Thyroid gland (tissue), 4 donors: ENCODE measurements around the gene TBXAS1. TPM values are rescaled to one million over a fixed set of nuclear protein-coding genes. Genes with fewer than 3 reads are reported as not detected.
A peak's percentile ranks its signal among the peaks of the same experiment; 100 is the strongest.

ENCODE experiments used
- DNase-seq, 2 donors: peaks; one replicate each; pipeline ENCODE4 v3.0.0-alpha.2; 2019
- H3K27ac ChIP-seq, 3 donors: fragments of 200-600 bp; sonication (generic); 1 replicate in 2 of 3; 2 replicates in 1 of 3; pipeline ENCODE4 v1.5.1; 2016 to 2019; ENCODE audit warnings: mild to moderate bottlenecking in 1 of 3, moderate library complexity in 1 of 3
- H3K27me3 ChIP-seq: fragments of 200-600 bp; sonication (generic); one replicate; pipeline ENCODE4 v1.5.1; 2019
- H3K36me3 ChIP-seq, 2 donors: fragments of 200-600 bp; sonication (generic); one replicate each; pipeline ENCODE4 v1.5.1; 2016 to 2019
- H3K4me1 ChIP-seq, 2 donors: fragments of 200-600 bp; sonication (generic); one replicate each; pipeline ENCODE4 v1.5.1; 2017 to 2019
- H3K4me3 ChIP-seq, 3 donors: fragments of 200-600 bp; sonication (generic); replicated peaks in 1 of 3; 1 replicate in 2 of 3; 2 replicates in 1 of 3; pipeline ENCODE4 v1.5.1; 2016; ENCODE audit warnings: mild to moderate bottlenecking in 1 of 3
- H3K9me3 ChIP-seq: fragments of 200-600 bp; sonication (generic); one replicate; pipeline ENCODE4 v1.5.1; 2017
- POLR2A ChIP-seq, 2 donors: fragments of 450-650 bp; IDR thresholded peaks; one replicate each; pipeline ENCODE4 v1.6.1; 2017; ENCODE audit warnings: antibody characterized with exemption in 2 of 2, mild to moderate bottlenecking in 2 of 2, moderate library complexity in 1 of 2
- WGBS, 2 donors: methylation state at CpG; one replicate each; pipeline ENCODE4 v1.1.5; 2017; 5-methylcytosine and 5-hydroxymethylcytosine counted together
- intact Hi-C: fragments of 100-400 bp; cut with DNase I; formaldehyde crosslinking; loops from one replicate; pipeline ENCODE4 v1.15.1; 2023
- total RNA-seq, 4 donors: library from RNA; depleted of rRNA; stranded (reverse); fragments of >200 nt; gene quantifications; one replicate each; pipeline ENCODE4 v1.2.3, GENCODE V29; 2016
- TF ChIP-seq, protein P1 (sequence below), 6 experiments: fragments of 200-600 bp in 3 of 6; fragments of 450-650 bp in 3 of 6; sonication (generic) in 3 of 6; IDR thresholded peaks; one replicate each; pipeline ENCODE4 v1.5.1; 2016 to 2019; ENCODE audit warnings: antibody characterized with exemption in 6 of 6, mild to moderate bottlenecking in 2 of 6, inconsistent platforms in 1 of 6, moderate library complexity in 1 of 6

Gene TBXAS1
- total RNA-seq, 4 donors from 2014 or later, result 5.1 to 13.2 (median 8.7) TPM

GRCh38 chr7:140005754-140006503 lies 176.9 kb downstream of the TBXAS1 start:
- WGBS, 2 donors, result 47 to 48% methylated on average over 13 of the region's 13 CpGs
- DNase-seq, result peak; percentile 22 to 29
- intact Hi-C loops, result no loop called here
- Histone ChIP-seq H3K9me3 (no peaks in the 10 kb centered on the region), H3K4me3 (no peak overlapping the region), H3K36me3 (no peaks in the 10 kb centered on the region), H3K4me1 (no peaks in the 10 kb centered on the region), H3K27ac (no peak overlapping the region), H3K27me3 (no peaks in the 10 kb centered on the region)
- no peak for TF ChIP-seq POLR2A (IDR thresholded peaks at IDR 0.05)
- TF ChIP-seq, protein P1, sequence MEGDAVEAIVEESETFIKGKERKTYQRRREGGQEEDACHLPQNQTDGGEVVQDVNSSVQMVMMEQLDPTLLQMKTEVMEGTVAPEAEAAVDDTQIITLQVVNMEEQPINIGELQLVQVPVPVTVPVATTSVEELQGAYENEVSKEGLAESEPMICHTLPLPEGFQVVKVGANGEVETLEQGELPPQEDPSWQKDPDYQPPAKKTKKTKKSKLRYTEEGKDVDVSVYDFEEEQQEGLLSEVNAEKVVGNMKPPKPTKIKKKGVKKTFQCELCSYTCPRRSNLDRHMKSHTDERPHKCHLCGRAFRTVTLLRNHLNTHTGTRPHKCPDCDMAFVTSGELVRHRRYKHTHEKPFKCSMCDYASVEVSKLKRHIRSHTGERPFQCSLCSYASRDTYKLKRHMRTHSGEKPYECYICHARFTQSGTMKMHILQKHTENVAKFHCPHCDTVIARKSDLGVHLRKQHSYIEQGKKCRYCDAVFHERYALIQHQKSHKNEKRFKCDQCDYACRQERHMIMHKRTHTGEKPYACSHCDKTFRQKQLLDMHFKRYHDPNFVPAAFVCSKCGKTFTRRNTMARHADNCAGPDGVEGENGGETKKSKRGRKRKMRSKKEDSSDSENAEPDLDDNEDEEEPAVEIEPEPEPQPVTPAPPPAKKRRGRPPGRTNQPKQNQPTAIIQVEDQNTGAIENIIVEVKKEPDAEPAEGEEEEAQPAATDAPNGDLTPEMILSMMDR (IDR thresholded peaks at IDR 0.05), result peak in 1 of 6 experiments; percentile 29

- Histone ChIP-seq H3K4me1 (no peaks in the 10 kb centered on the region), H3K27me3 (no peaks in the 10 kb centered on the region), H3K36me3 (no peaks in the 10 kb centered on the region), H3K9me3 (no peaks in the 10 kb centered on the region), H3K4me3 (no peak overlapping the region), H3K27ac (no peak overlapping the region)
- WGBS, 2 donors, result 94 to 96% methylated on average over 10 of the region's 10 CpGs
- no peak for DNase-seq
- TF ChIP-seq, protein P1 (IDR thresholded peaks at IDR 0.05), result no peak
- no peak for TF ChIP-seq POLR2A (IDR thresholded peaks at IDR 0.05)
- intact Hi-C loops, result no loop called here
These were observed 177.5 kb downstream of the TBXAS1 start for GRCh38 chr7:140006600-140006999.

- no peak for DNase-seq
- Histone ChIP-seq H3K9me3 (no peaks in the 10 kb centered on the region), H3K27me3 (no peaks in the 10 kb centered on the region), H3K36me3 (no peaks in the 10 kb centered on the region), H3K4me3 (no peak overlapping the region), H3K4me1 (no peaks in the 10 kb centered on the region), H3K27ac (no peak overlapping the region)
- TF ChIP-seq, protein P1 (IDR thresholded peaks at IDR 0.05), result no peak
- no peak for TF ChIP-seq POLR2A (IDR thresholded peaks at IDR 0.05)
- WGBS, 2 donors, result 87 to 90% methylated on average over 10 to 11 of the region's 11 CpGs
- intact Hi-C loops, result no loop called here
These were observed 178.1 kb downstream of the TBXAS1 start for GRCh38 chr7:140007051-140007690.

DNA sequence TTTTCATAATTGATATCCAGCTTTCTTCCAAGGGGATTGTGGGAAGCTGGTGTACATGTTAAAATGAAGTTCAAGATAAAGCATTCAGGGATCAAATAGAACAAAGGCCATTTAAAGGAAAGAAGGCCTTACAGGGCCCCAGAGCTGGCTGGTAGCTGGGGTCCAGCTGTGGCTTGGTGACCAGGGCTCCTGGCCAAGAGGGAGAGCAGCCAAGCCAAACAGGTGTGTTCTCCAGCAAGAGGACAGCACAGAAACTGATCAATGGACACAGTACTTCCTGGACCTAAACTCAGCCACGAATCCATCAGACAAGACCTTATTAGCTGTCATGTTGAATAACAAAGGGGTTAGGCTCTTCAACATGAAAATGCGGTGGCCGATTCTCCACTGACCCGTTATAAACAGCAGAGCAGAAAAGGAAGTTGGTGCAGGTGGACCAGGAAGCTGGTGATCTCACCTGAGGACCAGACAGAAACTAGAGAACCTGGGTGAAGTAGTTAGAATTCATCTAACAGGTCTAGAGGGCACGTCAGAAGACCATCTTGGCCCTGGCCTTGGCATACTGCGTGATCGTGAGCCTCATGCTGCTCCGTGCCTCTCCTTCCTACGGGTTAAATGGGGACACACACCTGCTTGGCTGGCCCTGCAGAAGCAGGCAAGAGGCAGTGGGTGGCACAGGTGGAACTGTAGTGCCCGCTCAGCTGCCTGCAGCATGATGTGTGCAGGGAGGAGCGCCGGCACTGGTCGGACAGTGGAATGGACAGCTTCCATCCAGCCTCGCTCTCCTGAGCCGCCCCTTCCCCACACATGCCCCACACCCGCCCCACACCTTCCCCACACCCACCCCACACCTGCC lies 179.9 kb downstream of the TBXAS1 start:
- Histone ChIP-seq H3K4me3 (no peak overlapping the region), H3K27me3 (no peaks in the 10 kb centered on the region), H3K4me1 (no peaks in the 10 kb centered on the region), H3K27ac (no peak overlapping the region), H3K36me3 (no peaks in the 10 kb centered on the region), H3K9me3 (no peaks in the 10 kb centered on the region)
- intact Hi-C loops, result no loop called here
- peak in 1 of 2 donors; percentile 20 for DNase-seq
- no peak for TF ChIP-seq POLR2A (IDR thresholded peaks at IDR 0.05)
- TF ChIP-seq, protein P1 (IDR thresholded peaks at IDR 0.05), result no peak
- WGBS, 2 donors, result 89 to 93% methylated on average over 10 to 16 of the region's 16 CpGs
